Suppressor macrophage treated with lipopolysaccharide for 4 hours (primary cell): ENCODE measurements around the gene FNDC10.
"Not testable (repeated sequence)": the region's sequence is repeated elsewhere in the genome, so short reads cannot be mapped to it uniquely, and the experiment has no call there.

Source experiments
- DNase-seq: peaks from one replicate; pipeline ENCODE4 v3.0.0-alpha.2; 2020

FNDC10 gene

GRCh38 chr1:1599935-1600860, at the start of gene FNDC10:
Gene FNDC10 (minus strand): TSS chr1:1600135. CDS start chr1:1600015, 120 bp downstream.
- no peak for DNase-seq

- not testable (repeated sequence) for DNase-seq
Measured at GRCh38 chr1:1648265-1648664, 48.3 kb upstream of the FNDC10 start.

- not testable (repeated sequence) for DNase-seq
Measured at GRCh38 chr1:1647567-1648241, 47.8 kb upstream of the FNDC10 start.

GRCh38 chr1:1646326-1646725, 46.4 kb upstream of the FNDC10 start:
- not testable (repeated sequence) for DNase-seq

GRCh38 chr1:1640711-1641461, 41.0 kb upstream of the FNDC10 start:
- DNase-seq: not testable (repeated sequence)

GRCh38 chr1:1640081-1640480, 40.1 kb upstream of the FNDC10 start:
- DNase-seq: not testable (repeated sequence)

DNA sequence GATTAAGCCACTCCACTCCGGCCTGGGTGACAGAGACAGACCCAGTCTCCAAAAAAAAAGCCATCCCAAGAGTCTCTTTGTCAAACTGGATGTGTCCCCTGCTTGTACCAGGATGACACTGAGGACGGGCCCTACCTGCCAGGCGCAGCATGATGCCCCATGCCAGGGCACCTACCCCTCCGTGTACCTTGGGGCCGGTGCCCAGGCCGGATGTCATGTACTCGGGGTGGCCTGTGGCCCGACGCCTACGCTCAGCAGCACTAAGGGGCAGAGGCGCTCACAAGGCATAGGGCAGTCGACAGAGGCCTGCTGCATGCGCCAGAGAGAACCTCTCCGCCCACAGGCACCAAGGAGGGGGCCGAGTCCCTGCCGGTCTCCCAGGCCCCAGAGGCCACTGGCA, 39.4 kb upstream of the FNDC10 start:
- DNase-seq: not testable (repeated sequence)

- not testable (repeated sequence) for DNase-seq
Measured at GRCh38 chr1:1638528-1638927, 38.6 kb upstream of the FNDC10 start.

GRCh38 chr1:1637479-1637875, 37.5 kb upstream of the FNDC10 start:
- not testable (repeated sequence) for DNase-seq

GRCh38 chr1:1636621-1637478, 36.9 kb upstream of the FNDC10 start:
- not testable (repeated sequence) for DNase-seq

DNA sequence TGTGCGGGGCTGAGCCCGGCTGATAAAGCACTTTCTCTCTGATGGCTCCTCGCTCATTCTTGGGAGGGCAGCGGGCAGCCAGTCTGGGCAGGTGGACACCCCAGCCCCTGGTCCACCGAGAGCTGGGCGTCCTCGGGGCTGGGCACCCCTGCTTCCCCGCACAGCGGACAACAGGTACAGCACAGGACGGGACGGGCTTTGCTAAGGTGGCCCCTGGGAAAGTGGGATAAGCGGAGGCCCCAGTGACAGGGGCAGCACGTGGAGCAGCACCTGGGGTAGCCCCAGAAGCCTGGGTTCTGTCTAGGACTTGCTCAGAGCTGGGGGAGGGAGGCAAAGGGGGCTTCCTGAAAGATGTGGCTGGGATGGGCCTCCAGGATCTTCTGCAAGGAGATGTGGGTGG, 34.7 kb upstream of the FNDC10 start:
- not testable (repeated sequence) for DNase-seq

- DNase-seq: not testable (repeated sequence)
Measured at GRCh38 chr1:1633409-1633808, 33.5 kb upstream of the FNDC10 start.

DNA sequence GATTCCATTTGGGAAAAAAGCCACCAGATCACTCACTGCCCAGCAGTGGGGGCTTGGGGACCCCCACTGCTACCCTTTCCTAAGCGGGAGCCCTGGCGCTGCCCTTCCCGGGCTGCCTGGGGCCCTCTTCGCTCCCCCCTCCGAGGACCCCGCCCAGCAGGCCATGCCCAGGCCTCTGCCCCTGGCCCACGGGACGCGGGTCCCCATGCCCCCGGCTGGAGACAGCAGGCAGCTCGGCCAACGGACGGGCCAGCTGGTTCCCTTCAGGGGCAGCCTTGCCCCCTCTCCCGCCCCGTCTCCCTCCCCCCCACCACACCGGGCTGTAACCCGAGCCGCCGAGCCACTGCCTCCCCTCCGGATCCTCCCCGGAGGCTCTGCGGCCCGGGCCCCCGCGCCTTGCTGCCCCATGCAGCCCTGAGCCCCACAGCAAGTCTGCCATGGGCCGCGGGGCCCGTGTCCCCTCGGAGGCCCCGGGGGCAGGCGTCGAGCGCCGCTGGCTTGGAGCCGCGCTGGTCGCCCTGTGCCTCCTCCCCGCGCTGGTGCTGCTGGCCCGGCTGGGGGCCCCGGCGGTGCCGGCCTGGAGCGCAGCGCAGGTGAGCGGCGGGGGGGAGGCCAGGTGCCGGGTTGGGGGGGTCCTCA, 32.0 kb upstream of the FNDC10 start, which contains the start of gene MMP23B:
Gene MMP23B, plus strand, starts transcription at position 392 of the 639 bp plus-strand sequence. Its CDS starts 46 bp downstream, at position 438.
- no peak for DNase-seq

DNA sequence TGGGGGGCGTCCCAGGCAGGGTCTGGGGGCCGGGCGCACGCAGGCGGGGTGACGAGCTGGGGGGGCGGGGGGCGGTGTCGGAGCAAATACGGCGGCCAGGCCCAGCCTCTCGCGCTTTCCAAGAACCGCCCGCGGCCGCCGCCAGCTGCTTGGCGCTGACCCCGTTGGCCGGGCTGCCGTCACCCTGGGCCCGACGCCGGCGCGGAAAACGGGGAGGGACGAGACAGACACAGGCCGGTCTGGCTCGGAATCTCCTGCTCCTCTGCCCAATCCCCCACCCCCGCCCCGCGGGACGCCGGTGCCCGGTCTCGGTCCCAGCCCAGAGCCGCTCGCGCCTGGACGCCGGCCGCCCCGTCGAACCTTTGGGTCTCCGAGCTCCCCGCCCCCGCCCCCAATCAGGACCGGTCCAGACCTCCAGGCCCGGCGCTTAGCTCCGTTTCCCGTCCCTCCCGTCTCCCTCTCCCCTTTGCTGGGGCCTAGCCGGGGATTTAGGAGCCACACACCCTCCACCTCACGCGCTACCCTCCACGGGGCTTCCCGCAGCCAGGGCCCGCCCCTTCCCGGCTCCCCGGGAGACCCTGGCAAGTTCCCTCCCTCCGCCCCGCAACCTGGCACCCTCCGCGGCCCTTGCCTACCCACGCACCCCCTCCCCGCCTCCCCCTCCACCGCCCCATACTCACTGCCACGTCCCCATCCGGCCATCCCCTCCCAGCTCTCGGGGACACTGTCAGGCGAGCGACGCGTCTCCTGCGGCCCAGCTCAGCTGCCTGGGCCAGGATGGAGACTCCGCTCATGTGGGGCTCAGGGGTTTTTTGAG, 31.2 kb upstream of the FNDC10 start:
- no peak for DNase-seq

- peak; percentile 74 for DNase-seq
Measured at GRCh38 chr1:1630191-1630964, 30.4 kb upstream of the FNDC10 start.

- no peak for DNase-seq
Measured at GRCh38 chr1:1629430-1630190, 29.7 kb upstream of the FNDC10 start.

- no peak for DNase-seq
Measured at GRCh38 chr1:1628754-1629429, 29.0 kb upstream of the FNDC10 start.
